Measurements from ENCODE around the gene SLIT1.

GRCh38 chr10:97071496-97071895 lies 114.3 kb downstream of the SLIT1 start:
- TF ChIP-seq EZH2 (IDR thresholded peaks at IDR 0.05; ENCODE audit: insufficient read depth, poor library complexity, severe bottlenecking) (no peak), EZH2phosphoT487 (IDR thresholded peaks at IDR 0.05; ENCODE audit: insufficient read depth, low read depth) (no peak)

Measured in GM23248 (cell line).